ENCODE results near the gene MCM3AP.

Gene MCM3AP

GRCh38 chr21:46284733-46285132 is 678 bp downstream of the MCM3AP start:
- H3K9me2 ChIP-seq (replicated peaks; ENCODE audit: control insufficient read depth, low read length): no peaks in the 10 kb centered on the region
- peak overlapping the region; percentile 96 for H3K4me3 ChIP-seq (ENCODE audit: low read length)
- H3K4me2 ChIP-seq (ENCODE audit: low read length): peak overlapping the region; percentile 81
- 0 out of 2 replicates have a peak, but pooled peaks cover 5% of the 10 kb centered on the region for H4K20me1 ChIP-seq (ENCODE audit: control insufficient read depth, insufficient read depth, low read depth, low read length)
- peak overlapping the region; percentile 84; the same call in 1 of the 2 replicates for H3K27ac ChIP-seq (ENCODE audit: low read depth, low read length)
- H3K4me1 ChIP-seq (ENCODE audit: control insufficient read depth, low read length): peaks cover 37% of the 10 kb centered on the region
- H3K27me3 ChIP-seq (ENCODE audit: control insufficient read depth, low read length): no peaks in the 10 kb centered on the region
- peaks cover 62% of the 10 kb centered on the region for H3K36me3 ChIP-seq (ENCODE audit: control insufficient read depth, low read length)
- no peaks in the 10 kb centered on the region for H3K9me3 ChIP-seq (ENCODE audit: control insufficient read depth, insufficient read depth, low read length)
- H3F3A ChIP-seq (ENCODE audit: control insufficient read depth, insufficient read depth): peaks cover 5% of the 10 kb centered on the region; the same call in 1 of the 2 replicates
- TF ChIP-seq CTCF (IDR thresholded peaks at IDR 0.05; ENCODE audit: low read depth, low read length, poor library complexity, severe bottlenecking) (no peak), EZH2phosphoT487 (IDR thresholded peaks at IDR 0.05; ENCODE audit: borderline replicate concordance, low read length) (no peak)
- H3K79me2 ChIP-seq (ENCODE audit: control insufficient read depth, low read length): peaks cover 88% of the 10 kb centered on the region

- Histone ChIP-seq H3K27ac (ENCODE audit: low read depth, low read length) (no peak overlapping the region), H3K36me3 (ENCODE audit: control insufficient read depth, low read length) (peaks cover 66% of the 10 kb centered on the region), H3F3A (ENCODE audit: control insufficient read depth, insufficient read depth) (peaks cover 5% of the 10 kb centered on the region; the same call in 1 of the 2 replicates), H3K9me3 (ENCODE audit: control insufficient read depth, insufficient read depth, low read length) (no peaks in the 10 kb centered on the region), H3K4me2 (ENCODE audit: low read length) (peak overlapping the region; percentile 81), H3K4me1 (ENCODE audit: control insufficient read depth, low read length) (peaks cover 36% of the 10 kb centered on the region), H4K20me1 (ENCODE audit: control insufficient read depth, insufficient read depth, low read depth, low read length) (0 out of 2 replicates have a peak, but pooled peaks cover 5% of the 10 kb centered on the region), H3K9me2 (replicated peaks; ENCODE audit: control insufficient read depth, low read length) (no peaks in the 10 kb centered on the region), H3K4me3 (ENCODE audit: low read length) (peak overlapping the region; percentile 96), H3K27me3 (ENCODE audit: control insufficient read depth, low read length) (no peaks in the 10 kb centered on the region), H3K79me2 (ENCODE audit: control insufficient read depth, low read length) (peaks cover 91% of the 10 kb centered on the region)
- TF ChIP-seq EZH2phosphoT487 (IDR thresholded peaks at IDR 0.05; ENCODE audit: borderline replicate concordance, low read length): no peak
- TF ChIP-seq CTCF (IDR thresholded peaks at IDR 0.05; ENCODE audit: low read depth, low read length, poor library complexity, severe bottlenecking): no peak
These were observed 1.2 kb downstream of the MCM3AP start for GRCh38 chr21:46284077-46284644.

DNA sequence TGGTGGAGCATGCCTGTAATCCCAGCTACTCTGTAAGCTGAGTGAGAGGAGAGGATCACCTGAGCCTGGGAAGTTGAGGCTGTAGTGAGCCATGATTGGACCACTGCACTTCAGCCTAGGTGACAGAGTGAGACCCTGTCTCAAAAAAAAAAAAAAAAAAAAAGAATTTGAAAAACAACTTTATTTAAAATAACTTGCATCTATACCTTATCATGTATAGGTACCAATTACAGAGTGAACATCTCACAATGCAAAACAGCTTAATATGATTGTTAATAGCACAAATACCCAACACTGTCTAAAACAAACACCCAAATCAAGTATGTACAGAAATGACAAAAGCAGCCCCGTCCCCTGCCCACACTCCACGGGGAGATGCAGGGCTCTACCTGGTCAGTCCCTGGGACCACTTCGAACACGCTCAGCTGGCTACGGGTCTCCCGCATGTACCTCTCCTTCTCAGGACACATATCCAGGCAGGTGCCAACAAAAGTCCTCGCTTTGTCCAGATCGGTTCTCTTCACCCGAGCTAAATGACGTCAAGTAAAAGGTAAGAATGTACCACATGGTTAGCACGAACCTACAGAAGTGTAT is 10.5 kb downstream of the MCM3AP start:
- Histone ChIP-seq H3K4me2 (ENCODE audit: low read length) (no peak overlapping the region), H3K79me2 (ENCODE audit: control insufficient read depth, low read length) (peaks cover 13% of the 10 kb centered on the region), H3K27ac (ENCODE audit: low read depth, low read length) (no peak overlapping the region), H3K4me1 (ENCODE audit: control insufficient read depth, low read length) (no peaks in the 10 kb centered on the region), H3K4me3 (ENCODE audit: low read length) (no peak overlapping the region), H3K36me3 (ENCODE audit: control insufficient read depth, low read length) (peaks cover 88% of the 10 kb centered on the region), H3K9me2 (replicated peaks; ENCODE audit: control insufficient read depth, low read length) (no peaks in the 10 kb centered on the region), H4K20me1 (ENCODE audit: control insufficient read depth, insufficient read depth, low read depth, low read length) (no peaks in the 10 kb centered on the region), H3K9me3 (ENCODE audit: control insufficient read depth, insufficient read depth, low read length) (no peaks in the 10 kb centered on the region), H3K27me3 (ENCODE audit: control insufficient read depth, low read length) (no peaks in the 10 kb centered on the region), H3F3A (ENCODE audit: control insufficient read depth, insufficient read depth) (no peaks in the 10 kb centered on the region)
- no peak for TF ChIP-seq EZH2phosphoT487 (IDR thresholded peaks at IDR 0.05; ENCODE audit: borderline replicate concordance, low read length)
- TF ChIP-seq CTCF (IDR thresholded peaks at IDR 0.05; ENCODE audit: low read depth, low read length, poor library complexity, severe bottlenecking): no peak

Measured in DOHH2 (cell line).